Right renal cortex interstitium (tissue), 3 donors: ENCODE data around the gene FAM13C. TPM values are rescaled to one million over a fixed set of nuclear protein-coding genes. Genes with fewer than 3 reads are reported as not detected.

Experiments
- DNase-seq, 3 donors: peaks; one replicate each; pipeline ENCODE4 v3.0.0-alpha.2; 2013; ENCODE audit warnings: low read depth in 3 of 3, low spot score in 2 of 3
- polyA plus RNA-seq, 3 donors: library from polyadenylated mRNA; unstranded; fragments of 120-200 nt; gene quantifications; one replicate each; pipeline ENCODE4 v1.2.1, GENCODE V29; 2013; ENCODE audit not compliant: insufficient read length in 3 of 3

Gene FAM13C
- polyA plus RNA-seq, 3 donors: 8.2 to 10.0 (median 9.3) TPM

DNA sequence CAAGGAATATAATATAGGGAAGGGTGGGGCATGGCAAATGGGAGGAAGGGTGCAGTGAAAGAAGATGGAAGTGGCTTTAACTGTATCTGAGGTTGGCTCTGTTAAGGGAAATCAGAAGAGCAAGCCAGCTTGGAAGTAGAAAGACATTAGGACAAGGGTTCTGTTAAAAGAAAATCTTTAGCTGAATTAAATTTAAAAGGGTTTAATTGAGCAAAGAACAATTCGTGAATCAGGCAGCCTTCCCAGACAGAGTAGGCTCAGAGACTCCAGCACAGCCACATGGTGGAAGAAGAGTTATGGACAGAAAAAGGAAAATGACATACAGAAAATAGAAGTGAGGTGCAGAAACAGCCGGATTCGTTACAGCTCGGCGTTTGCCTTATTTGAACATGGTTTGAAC is 42.0 kb downstream of the FAM13C start:
- DNase-seq: no peak

DNA sequence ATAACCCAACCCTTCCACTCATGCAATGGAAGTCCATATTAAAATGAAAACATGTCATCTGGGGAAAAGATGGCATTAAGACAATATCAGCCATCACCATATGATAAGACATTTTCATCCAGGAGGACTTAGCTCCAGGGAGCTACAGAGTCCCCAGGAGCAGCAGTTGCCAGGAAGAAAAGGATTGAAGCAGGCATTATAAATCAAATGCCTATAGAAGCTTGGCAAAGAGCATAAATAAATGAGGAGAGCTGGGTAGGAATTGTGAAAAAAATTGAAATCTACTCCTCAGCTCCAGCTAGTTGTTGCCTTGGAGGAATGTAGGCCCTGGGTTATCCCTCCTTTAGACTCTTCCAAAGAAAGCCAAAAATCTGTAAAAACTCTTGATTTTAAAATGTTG is 42.5 kb downstream of the FAM13C start:
- DNase-seq: no peak

GRCh38 chr10:59317066-59317465 is 45.3 kb downstream of the FAM13C start:
- no peak for DNase-seq

- DNase-seq: no peak
Observed at GRCh38 chr10:59315465-59315864, 46.9 kb downstream of the FAM13C start.

DNA sequence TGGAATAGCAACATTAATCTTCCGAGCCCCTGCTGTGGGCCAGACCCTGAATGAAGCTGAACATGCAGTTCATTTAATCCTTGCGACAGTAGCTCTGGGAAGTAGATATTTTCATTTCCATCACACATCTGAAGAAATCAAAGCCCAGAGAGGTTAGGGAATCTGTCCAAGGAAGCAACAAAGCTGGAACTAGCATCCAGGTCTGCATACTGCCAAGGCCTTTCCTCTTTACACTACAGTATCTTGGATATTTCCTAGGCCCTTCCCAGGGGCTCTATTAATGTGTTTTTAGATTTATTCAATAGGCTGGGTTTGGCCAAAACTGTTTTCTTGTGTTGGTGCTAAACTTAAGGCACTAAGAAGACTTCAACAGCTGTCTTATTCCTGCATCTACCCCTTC is 48.1 kb downstream of the FAM13C start:
- no peak for DNase-seq

GRCh38 chr10:59312247-59312646 is 50.1 kb downstream of the FAM13C start:
- no peak for DNase-seq

DNA sequence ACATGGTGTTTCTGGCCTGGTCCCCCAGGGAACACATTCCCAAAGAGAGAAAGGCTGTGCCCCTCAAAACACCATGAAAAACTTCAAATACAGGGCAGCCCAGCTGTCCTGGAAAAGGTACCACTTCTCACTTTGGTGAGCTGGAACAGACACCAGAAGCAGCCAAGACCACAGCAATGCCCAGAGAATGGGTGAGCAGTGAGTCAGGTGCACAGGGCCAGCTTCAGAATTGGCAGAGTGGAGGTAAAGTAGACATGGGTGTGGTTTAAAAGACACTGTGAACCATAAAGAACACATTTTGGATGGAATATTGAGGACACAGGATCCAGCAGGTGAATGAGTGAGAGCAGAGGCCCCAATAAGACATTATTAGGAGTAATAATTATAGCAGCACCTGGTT is 51.3 kb downstream of the FAM13C start:
- no peak for DNase-seq

- no peak for DNase-seq
Observed at GRCh38 chr10:59310324-59310914, 51.9 kb downstream of the FAM13C start.

DNA sequence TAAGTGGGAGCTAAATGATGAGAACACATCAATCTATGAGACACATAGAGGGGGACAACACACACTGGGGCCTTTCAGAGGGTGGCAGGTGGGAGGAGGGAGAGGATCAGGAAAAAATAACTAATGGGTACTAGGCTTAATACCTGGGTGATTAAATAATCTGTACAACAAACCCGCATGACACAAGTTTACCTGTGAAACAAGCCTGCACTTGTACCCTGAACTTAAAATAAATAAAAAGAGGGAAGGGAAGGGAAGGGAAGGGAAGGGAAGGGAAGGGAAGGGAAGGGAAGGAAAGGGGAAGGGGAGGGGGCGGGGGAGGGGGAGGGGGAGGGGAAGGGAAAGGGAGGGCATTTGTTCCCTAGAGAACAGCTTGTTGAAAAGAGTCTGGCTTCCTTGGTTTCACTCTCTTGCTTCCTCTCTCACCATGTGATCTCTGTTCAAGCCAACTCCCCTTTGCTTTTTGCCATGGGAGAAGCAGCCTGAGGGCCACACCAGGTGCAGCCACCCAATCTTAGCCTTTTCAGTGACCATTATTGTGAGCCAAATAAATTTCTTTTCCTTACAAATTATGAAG is 57.7 kb downstream of the FAM13C start:
- no peak for DNase-seq

DNA sequence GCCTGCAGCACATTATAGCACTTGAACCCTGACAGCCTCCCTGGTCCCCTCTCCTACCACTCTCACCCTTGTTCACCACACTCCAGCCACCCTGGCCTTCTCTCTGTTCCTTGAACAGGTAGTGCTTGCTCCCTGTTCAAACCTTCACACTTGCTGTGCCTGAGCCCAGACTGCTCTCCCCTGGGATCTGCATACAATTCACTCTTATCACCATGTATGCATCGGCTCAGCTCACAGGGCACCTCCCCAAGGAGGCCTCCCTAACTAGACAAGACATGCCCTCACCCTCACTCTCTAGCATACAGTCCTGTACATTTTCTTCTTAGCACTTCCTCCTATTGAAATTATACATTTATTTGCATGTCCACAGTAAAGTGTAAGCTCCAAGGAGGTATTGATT is 59.3 kb downstream of the FAM13C start:
- no peak for DNase-seq

GRCh38 chr10:59302381-59302780 is 60.0 kb downstream of the FAM13C start:
- no peak for DNase-seq

GRCh38 chr10:59301067-59301754 is 61.1 kb downstream of the FAM13C start:
- no peak for DNase-seq

DNA sequence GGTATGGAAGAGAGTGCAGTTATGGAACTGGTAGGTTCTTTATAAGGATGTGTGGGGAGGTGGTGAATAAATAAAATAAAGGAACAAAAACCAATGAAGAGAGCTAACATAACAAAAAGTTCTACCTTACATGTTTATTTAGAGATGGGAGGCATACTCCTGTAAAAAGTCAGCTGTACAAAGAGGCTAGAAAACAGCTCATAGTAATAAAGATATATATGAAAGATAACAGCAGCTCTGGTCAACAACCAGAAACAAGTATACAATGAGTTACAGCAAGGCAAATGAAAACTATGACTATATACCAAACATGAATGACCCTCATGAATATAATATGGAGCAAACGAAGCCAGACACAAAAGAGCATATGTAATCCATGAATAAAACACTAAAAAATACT is 62.0 kb downstream of the FAM13C start:
- no peak for DNase-seq

- DNase-seq: no peak
Observed at GRCh38 chr10:59299933-59300332, 62.4 kb downstream of the FAM13C start.

- DNase-seq: no peak
Observed at GRCh38 chr10:59290448-59290847, 71.9 kb downstream of the FAM13C start.

DNA sequence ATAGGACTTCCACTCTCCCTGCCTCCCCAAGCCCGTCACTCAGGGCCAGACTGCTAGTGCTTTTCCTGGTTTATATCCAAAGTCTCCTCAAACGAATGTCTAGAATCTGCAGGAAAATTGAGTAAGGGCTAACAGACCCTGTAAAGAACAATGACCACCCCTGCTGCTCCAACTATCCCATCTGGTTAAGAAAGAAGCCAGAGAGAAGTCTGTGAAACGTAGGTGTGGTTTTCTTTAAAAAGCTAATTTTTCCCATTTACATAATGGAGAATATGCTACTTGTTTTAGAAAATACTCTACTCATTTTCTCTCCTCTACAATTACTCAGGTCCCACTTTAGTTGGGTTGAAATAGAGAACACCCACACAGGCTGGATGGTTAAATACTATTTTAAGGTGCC is 72.5 kb downstream of the FAM13C start:
- DNase-seq: no peak

GRCh38 chr10:59287587-59288255 is 74.6 kb downstream of the FAM13C start:
- no peak for DNase-seq

DNA sequence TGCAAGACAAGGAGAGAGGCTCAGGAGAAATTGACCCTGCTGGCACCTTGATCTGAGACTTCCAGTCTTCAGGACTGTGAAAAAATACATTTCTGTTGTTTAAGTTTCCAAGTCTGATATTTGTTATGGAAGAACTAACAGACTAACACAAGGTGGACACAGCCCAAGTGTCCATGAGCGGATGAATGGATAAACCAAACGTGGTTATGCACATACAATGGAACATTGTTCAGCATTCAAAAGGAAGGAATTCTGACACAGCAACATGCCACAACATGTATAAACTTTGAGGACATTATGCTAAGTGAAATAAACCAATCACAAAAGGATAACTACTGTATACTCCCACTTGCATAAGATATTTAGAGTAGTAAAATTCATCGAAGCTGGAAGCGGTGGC is 76.5 kb downstream of the FAM13C start:
- DNase-seq: no peak

DNA sequence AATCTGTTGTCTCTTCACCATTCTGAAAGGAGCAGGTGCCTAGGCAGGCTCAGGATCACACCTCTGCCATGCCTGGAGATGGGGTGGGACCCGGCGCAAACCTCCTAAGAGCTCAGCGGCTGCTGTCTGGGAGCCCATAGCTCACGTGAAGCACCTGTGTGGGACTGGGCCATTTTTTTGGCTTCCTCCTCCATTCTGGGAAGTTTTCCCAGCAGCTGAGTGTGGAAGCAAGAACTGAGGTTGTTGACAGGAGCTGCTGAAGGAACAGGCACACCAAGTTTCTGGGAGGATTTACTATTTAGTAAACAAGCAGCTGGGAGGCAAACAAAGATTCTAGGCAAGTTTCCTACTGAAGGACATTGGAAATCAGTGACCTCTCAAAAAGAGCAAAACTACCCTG is 77.3 kb downstream of the FAM13C start:
- DNase-seq: no peak

DNA sequence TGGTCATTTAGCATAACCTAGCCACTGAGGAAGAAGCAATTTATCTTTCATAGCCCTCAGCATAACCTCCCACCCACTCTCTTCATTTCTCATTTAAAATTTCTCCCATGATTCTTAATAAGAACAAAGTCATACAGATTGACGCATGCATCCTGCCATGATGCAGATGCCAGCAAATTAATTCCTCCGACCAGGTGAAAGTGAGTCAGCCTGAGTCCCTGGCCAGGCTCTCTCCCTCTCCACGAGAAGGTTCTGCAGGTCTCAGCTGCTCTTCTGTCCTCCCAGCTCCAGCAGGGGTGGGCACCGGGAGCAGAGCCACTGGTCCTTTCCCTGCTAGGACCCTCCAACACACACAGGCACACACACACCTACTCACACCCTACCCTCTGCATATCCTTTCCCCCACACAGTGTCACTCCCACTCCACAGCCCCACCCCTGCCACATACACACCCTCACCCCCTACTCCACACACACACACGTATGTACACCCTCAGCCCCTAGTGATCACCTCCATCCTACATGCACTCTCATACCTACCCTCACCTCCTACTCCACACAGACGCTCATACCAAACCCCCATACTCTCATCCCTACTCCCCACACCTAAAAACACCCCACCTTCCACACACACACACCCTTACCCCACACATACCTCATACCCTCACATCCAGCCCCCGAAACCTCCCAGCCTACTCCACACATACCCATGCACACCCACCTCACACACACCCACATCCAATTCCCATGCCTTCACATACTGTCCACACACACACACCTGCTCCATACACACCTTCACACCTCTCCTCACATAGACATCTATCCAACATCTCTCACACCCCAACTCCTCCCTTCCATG is 78.0 kb downstream of the FAM13C start:
- DNase-seq: no peak
